ENCODE measurements around the gene CTCFL.

The CTCFL gene

DNA sequence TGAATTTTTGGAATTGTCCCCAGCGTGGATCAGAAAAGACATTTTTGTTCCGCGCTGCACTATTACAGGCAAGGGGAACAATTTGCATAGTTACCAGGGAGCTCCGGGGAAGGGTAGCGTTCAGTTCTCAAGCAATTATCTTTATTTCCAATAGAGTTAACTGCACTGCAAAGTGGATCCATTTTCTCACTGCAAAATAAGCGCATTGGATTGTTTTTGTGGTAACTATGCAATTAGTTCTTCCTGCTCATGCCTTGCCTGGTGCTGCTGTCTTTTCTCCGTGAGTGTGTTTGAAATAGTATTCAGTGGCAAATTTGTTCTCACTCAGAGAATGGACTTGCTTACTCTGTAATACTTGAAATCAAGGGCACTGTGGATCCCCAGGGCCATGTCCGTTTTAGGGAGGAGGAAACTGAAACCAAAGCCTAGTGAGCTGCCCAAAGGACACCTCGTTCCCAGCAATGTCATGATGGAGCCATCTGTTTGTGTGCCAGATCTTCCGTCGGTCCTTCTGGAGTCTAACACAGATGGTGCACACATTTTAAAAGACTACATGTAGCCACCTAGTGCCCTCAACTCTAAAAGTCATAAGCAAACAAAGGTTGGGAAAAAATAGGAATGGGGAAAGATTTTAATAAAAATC is 28.6 kb upstream of the CTCFL start:
- Mint-ChIP-seq H3K36me3 (ENCODE audit: low read depth) (no peaks in the 10 kb centered on the region), H3K27ac (no peak overlapping the region), H3K27me3 (ENCODE audit: low read depth) (peaks cover 14% of the 10 kb centered on the region), H3K4me3 (no peak overlapping the region), H3K9me3 (no peaks in the 10 kb centered on the region), H3K4me1 (ENCODE audit: low read depth) (no peaks in the 10 kb centered on the region)

DNA sequence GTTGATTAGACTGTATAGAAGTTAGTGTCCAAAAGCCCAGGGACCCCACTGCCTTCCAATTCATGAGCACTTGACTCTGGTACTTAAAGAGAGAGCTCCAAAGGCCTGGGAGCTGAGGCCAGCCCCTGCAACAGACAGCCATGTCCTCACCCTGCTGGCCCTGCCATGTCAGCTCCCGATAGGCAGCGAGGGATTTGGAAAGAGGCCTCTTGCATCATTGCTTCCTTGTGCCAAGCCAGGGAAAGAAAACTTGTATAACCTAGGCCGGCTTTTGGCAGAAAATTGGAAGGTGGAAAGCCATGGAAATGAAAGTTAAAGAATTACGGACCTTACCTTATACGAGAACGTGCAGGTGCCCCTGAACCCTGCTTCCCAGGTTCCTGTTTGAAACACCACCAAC is 27.5 kb upstream of the CTCFL start:
- H3K27ac Mint-ChIP-seq = no peak overlapping the region
- peaks cover 13% of the 10 kb centered on the region for H3K27me3 Mint-ChIP-seq (ENCODE audit: low read depth)
- H3K9me3 Mint-ChIP-seq = no peaks in the 10 kb centered on the region
- H3K4me1 Mint-ChIP-seq (ENCODE audit: low read depth) = no peaks in the 10 kb centered on the region
- H3K4me3 Mint-ChIP-seq = no peak overlapping the region
- no peaks in the 10 kb centered on the region for H3K36me3 Mint-ChIP-seq (ENCODE audit: low read depth)

GRCh38 chr20:57548177-57549058 is 23.5 kb upstream of the CTCFL start:
- Mint-ChIP-seq H3K9me3 (no peaks in the 10 kb centered on the region), H3K36me3 (ENCODE audit: low read depth) (no peaks in the 10 kb centered on the region), H3K27ac (no peak overlapping the region), H3K4me1 (ENCODE audit: low read depth) (no peaks in the 10 kb centered on the region), H3K27me3 (ENCODE audit: low read depth) (peaks cover 12% of the 10 kb centered on the region), H3K4me3 (no peak overlapping the region)

DNA sequence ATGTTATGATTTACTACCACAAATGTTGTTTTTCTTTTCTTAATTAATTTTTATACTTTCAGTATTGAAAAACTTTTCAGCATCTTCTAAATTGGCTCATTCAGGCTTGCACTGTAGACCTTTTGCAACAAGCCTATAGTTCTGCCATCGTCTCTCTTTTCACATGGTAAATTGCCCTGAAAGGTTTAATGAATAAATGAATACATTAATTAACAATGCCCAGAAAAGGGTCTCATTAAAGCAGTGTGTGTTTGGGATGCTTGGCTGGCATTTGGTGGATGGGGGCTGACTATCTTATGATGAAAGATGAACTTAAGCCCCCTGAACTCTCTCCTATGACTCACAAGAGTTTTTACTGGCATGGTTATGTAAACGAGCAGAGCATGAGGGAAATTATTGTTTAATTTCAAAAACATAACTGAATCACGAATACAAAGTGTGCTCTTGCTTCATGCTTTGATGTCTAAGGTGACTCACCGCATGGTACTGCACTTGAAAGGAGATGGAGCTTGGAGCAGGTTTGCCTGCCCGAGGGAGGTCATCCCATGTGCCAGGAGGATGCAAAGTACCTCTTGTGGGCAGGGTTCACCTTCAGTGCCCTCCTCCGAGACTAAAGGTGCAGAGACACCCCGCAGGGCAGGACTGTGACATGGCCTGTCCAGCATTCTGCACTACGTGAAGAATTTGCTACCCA is 22.2 kb upstream of the CTCFL start:
- no peaks in the 10 kb centered on the region for H3K4me1 Mint-ChIP-seq (ENCODE audit: low read depth)

DNA sequence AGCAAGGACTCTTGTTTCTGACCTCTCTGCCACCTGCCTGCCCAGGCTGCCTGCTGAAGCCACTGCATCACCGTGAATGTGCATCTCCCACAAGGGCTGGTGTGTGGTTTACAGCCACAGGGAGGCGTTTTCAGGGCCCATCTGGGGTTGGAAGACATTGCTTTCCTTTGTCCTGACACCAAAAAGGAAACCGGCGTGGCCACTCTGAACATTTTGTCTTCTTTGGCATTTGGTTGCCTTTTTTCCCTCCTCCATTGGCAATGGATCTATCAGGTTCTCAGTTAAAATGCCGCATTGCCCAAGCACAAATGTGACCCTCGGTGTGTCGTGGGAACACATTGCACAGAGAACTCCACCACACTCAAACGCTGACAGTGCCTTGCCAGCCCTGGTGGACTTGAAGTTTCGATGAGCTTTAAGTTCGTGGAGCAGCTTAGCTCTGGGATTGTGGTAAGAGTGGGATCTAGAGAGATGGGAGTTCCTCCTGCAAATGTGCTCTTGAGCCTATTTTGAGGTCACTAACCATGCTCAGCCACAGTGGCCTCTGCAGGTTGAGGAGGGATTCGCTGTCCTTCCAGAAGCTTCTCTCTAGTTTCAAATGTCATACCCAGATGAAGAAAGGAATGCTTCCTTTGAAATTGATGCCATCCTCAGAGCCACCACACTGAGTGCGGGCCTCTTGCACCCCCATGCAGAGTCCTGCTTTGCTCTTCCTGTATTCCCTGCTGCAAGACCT is 21.2 kb upstream of the CTCFL start:
- Mint-ChIP-seq H3K36me3 (ENCODE audit: low read depth) (no peaks in the 10 kb centered on the region), H3K4me3 (no peak overlapping the region), H3K27ac (no peak overlapping the region), H3K27me3 (ENCODE audit: low read depth) (peaks cover 15% of the 10 kb centered on the region), H3K9me3 (no peaks in the 10 kb centered on the region), H3K4me1 (ENCODE audit: low read depth) (no peaks in the 10 kb centered on the region)

More for the DNA sequence above, 22.2 kb upstream of the CTCFL start:
- H3K9me3 Mint-ChIP-seq = no peaks in the 10 kb centered on the region
- no peak overlapping the region for H3K4me3 Mint-ChIP-seq
- no peak overlapping the region for H3K27ac Mint-ChIP-seq
- H3K36me3 Mint-ChIP-seq (ENCODE audit: low read depth) = no peaks in the 10 kb centered on the region
- H3K27me3 Mint-ChIP-seq (ENCODE audit: low read depth) = peaks cover 15% of the 10 kb centered on the region

GRCh38 chr20:57544838-57545564 is 20.1 kb upstream of the CTCFL start:
- Mint-ChIP-seq H3K27me3 (ENCODE audit: low read depth) (peaks cover 15% of the 10 kb centered on the region), H3K27ac (no peak overlapping the region), H3K36me3 (ENCODE audit: low read depth) (no peaks in the 10 kb centered on the region), H3K9me3 (no peaks in the 10 kb centered on the region), H3K4me3 (no peak overlapping the region), H3K4me1 (ENCODE audit: low read depth) (no peaks in the 10 kb centered on the region)

- Mint-ChIP-seq H3K27ac (no peak overlapping the region), H3K4me3 (no peak overlapping the region), H3K9me3 (no peaks in the 10 kb centered on the region), H3K36me3 (ENCODE audit: low read depth) (no peaks in the 10 kb centered on the region), H3K4me1 (ENCODE audit: low read depth) (no peaks in the 10 kb centered on the region), H3K27me3 (ENCODE audit: low read depth) (peaks cover 15% of the 10 kb centered on the region)
These were observed 18.8 kb upstream of the CTCFL start for GRCh38 chr20:57543754-57544153.

DNA sequence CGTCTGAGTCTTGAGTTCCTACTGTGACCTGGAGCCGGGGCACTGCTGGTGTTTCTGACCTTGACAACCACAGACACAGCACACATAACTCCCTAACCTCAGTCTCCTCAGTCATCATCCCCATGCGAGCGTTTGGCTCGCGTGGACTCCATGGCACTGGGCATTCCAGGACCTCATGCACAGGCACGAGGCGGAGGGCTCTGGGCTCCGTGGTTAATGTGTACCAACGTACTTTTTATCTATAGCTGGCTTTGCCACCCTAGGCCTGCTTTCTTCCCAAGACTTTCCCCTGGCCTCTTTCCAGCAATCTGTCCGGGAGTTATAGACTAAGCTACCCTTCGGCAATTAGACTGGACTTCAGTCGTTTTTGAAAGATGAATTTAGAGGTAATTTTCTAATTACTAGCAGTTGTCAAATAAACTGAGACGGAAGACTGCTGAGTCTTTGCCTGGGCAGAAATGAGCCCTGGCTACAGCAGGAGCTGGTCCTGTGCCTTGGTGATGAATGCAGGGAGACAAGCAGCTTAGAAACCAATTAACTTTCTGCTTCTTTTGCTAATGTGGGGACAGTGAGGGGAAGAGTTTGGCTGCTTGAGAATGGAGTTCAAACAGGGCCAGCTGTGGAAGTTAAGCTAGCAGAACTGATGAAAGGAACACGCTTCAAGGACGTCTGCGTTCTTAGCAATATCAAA is 16.1 kb upstream of the CTCFL start:
- H3K4me1 Mint-ChIP-seq (ENCODE audit: low read depth) = no peaks in the 10 kb centered on the region
- H3K27ac Mint-ChIP-seq = no peak overlapping the region
- peaks cover 33% of the 10 kb centered on the region for H3K27me3 Mint-ChIP-seq (ENCODE audit: low read depth)
- H3K36me3 Mint-ChIP-seq (ENCODE audit: low read depth) = no peaks in the 10 kb centered on the region
- H3K9me3 Mint-ChIP-seq = no peaks in the 10 kb centered on the region
- no peak overlapping the region for H3K4me3 Mint-ChIP-seq

GRCh38 chr20:57539889-57540288 is 14.9 kb upstream of the CTCFL start:
- no peaks in the 10 kb centered on the region for H3K9me3 Mint-ChIP-seq
- no peak overlapping the region for H3K27ac Mint-ChIP-seq
- H3K36me3 Mint-ChIP-seq (ENCODE audit: low read depth) = no peaks in the 10 kb centered on the region
- H3K4me3 Mint-ChIP-seq = no peak overlapping the region
- no peaks in the 10 kb centered on the region for H3K4me1 Mint-ChIP-seq (ENCODE audit: low read depth)
- H3K27me3 Mint-ChIP-seq (ENCODE audit: low read depth) = peaks cover 37% of the 10 kb centered on the region

GRCh38 chr20:57537822-57538221 is 12.9 kb upstream of the CTCFL start:
- no peaks in the 10 kb centered on the region for H3K4me1 Mint-ChIP-seq (ENCODE audit: low read depth)
- no peaks in the 10 kb centered on the region for H3K9me3 Mint-ChIP-seq
- no peak overlapping the region for H3K27ac Mint-ChIP-seq
- H3K27me3 Mint-ChIP-seq (ENCODE audit: low read depth) = peaks cover 32% of the 10 kb centered on the region
- H3K36me3 Mint-ChIP-seq (ENCODE audit: low read depth) = no peaks in the 10 kb centered on the region
- no peak overlapping the region for H3K4me3 Mint-ChIP-seq

DNA sequence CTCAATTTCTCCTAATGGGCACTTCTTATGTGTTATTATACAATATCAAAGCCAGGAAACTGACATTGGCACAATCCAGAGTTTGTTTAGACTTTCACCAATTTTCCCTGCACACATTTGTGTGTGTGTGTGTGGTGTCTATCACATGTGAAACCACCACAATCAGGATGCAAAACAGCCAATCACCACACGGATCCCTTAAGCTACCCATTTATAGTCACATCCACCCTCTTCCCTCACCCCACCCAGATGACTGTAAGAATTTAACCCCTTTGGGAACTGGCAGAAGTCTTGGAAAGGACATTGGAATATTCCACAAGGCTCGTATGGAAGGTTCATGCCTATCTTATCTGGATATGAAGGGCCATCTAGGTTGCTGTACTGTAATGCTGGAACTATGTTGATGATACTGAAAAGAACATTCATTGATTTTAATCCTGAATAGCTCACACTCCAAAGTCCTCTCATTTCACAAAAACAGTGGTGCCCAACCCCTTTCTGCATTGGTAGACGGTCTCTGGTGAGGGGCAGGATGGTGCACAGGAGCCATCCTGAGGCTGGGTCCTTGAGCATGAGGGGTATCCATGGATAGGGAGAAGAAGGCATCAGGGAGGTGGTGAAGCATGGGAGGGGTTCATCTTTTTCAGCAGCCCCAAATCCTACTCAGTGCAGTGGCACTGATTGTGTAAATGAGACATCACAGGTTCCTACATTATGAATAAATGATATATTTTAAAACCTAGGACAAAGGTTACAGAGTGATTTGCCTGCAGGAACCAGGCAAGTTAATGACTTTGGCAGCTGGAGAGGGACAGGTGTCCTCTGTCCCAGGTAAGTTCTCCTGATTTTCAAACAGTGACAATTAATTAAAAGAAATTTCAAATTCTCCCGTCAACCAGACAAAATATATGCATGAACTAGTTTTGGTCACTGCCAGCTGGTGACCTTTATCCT is 12.1 kb upstream of the CTCFL start:
- peaks cover 36% of the 10 kb centered on the region for H3K27me3 Mint-ChIP-seq (ENCODE audit: low read depth)
- no peak overlapping the region for H3K27ac Mint-ChIP-seq
- no peak overlapping the region for H3K4me3 Mint-ChIP-seq
- no peaks in the 10 kb centered on the region for H3K36me3 Mint-ChIP-seq (ENCODE audit: low read depth)
- no peaks in the 10 kb centered on the region for H3K4me1 Mint-ChIP-seq (ENCODE audit: low read depth)
- H3K9me3 Mint-ChIP-seq = no peaks in the 10 kb centered on the region

GRCh38 chr20:57536120-57536708 is 11.3 kb upstream of the CTCFL start:
- Mint-ChIP-seq H3K4me1 (ENCODE audit: low read depth) (no peaks in the 10 kb centered on the region), H3K36me3 (ENCODE audit: low read depth) (no peaks in the 10 kb centered on the region), H3K27ac (no peak overlapping the region), H3K9me3 (no peaks in the 10 kb centered on the region), H3K27me3 (ENCODE audit: low read depth) (peaks cover 38% of the 10 kb centered on the region), H3K4me3 (no peak overlapping the region)

Data from T-helper 1 cell treated with Interleukin-12 subunit alpha and Interleukin-12 subunit beta and Interleukin-4 antibody, amounts not matched to agents 30 μg/mL and 1 μg/mL, for 36 hours (primary cell).